ENCODE data around the gene FZD4.

Gene FZD4

DNA sequence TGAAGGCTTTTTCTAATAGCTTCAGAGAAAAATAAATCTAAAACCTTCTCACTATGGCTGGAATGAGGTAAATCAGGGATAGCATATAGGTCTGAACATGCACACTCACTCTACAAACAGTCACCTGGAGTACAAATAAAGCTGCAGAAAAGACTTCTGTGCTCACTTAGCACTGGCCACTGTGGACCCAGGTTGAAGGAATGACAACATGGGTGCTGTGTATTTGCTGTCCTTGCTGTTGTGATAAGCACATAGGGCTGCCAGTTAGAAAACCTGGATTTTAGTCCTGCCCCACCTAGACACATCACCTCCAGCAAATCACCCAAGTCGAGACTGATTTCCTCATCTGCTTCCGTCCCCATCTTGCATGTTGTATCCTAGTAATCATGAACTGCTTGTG lies 51.2 kb downstream of the FZD4 start:
- no peak for DNase-seq

DNA sequence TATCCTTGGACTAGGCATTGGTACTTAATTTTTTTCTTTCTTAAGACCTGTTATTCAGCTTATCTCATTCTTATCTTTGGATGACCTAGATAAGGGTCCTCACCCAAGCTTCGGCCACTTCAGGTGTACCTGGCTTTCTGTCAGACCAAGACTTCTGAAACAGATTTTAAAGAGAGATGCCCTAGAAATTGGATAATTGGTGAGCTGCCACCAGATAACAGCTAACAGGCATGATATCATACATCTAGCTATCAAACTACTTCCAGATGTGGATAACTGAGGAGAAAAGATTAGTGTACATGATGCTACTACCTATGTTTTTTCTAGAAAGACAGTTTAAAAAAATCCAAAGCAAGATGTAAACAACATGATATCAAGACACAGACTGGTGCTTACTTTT lies 52.9 kb downstream of the FZD4 start:
- DNase-seq = no peak

DNA sequence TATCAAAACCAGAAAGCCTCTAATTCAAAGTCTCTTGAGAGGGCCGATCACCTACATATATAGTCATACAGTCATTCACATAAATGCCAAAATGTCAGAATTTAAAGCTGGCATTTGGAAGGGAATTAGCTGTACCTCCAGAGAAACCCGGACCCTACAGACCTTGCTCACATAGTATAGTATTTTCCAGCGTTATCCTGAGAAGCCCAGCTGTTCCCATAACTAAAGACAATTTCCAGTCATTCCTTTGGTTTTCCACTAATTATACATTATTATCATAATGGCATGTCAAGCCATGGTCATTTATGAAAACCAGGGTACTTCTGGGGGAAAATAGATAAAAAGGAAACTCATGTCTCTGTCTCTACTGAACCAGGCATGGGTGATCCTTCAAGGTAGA lies 53.6 kb downstream of the FZD4 start:
- DNase-seq = no peak

DNA sequence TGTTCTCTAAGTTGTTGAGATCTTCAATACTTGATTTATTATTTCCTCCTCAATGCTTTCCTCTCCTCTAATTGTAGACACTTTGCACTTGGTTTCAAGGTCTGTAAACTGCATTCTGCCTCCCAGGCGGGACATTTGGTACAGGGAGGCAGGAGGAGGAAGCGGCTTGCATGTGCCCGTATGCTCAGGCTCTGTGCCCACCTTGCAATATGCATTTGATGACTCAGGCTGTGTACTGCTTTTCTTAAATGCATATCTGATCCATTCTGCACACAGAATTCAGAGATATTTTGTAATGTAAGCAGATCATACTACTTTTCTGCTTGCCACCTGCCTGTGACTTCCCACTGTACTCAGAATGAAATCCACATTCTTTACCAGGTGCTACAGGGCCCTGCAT lies 55.0 kb downstream of the FZD4 start:
- no peak for DNase-seq

DNA sequence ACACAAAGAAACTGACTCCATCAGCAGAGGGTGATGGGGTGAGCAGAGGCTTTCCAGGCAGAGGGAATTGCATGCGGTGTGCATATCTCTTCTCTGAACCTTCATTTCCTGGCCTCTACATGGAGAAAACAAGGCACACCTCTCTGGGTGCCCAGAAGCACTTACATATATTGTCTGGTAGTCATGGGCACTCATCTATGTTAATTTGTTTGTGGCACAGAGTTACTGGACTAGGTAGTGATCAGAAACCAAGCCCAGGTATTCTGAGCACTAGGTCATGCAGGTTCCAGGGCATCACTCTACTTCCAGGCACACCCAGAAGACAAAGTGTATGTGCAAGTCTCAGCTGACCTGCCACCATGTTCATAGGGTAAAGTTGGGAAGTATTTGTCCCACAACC lies 56.5 kb downstream of the FZD4 start:
- no peak for DNase-seq

DNA sequence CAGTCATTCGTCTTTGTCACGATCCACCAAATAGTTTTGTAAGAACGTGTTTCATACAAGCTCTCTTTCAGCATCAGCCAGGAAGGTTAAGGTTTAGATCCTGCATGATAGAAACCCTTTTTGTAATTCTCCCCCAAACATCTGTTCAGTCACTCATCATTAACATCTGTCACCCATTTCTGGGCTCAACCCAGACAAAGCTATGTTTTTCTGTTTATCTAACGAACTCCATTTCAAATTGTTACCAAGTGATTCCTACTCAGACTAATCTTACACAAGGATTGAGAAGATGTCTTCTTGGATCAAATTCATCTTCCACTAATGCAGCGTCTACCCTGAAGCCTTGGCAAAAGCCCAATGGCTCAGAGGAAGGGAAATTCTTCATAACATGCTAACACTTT lies 58.8 kb downstream of the FZD4 start:
- DNase-seq = no peak
